ENCODE data around the gene GOLPH3.

DNA sequence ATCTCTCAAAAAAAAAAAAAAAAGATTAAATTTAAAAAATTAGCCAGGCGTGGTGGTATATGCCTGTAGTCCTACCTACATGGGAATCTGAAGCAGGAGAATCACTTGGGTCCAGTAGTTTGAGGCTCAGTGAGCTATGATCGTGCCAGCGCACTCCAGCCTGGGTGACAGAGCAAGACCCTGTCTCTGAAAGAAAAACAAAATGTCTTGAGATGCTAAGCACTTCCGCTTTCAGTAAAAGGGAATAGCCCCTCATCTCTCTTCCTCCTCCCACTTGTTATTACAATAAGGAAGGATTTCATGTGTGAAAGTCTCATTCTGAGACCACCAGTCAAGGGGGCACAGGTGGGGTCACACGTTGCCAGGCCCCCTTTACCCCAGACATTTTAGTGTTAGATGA is 79.4 kb downstream of the GOLPH3 start:
- no peak for TF ChIP-seq YY1 (IDR thresholded peaks at IDR 0.05; ENCODE audit: extremely low read depth, insufficient replicate concordance, low read depth, low read length)
- TF ChIP-seq EZH2 (IDR thresholded peaks at IDR 0.05): no peak
- TF ChIP-seq CEBPB (IDR thresholded peaks at IDR 0.05; ENCODE audit: low read depth): no peak
- no peak for TF ChIP-seq POLR2A (IDR thresholded peaks at IDR 0.05; ENCODE audit: borderline replicate concordance, extremely low read depth, insufficient read depth, insufficient read length)
- TF ChIP-seq RAD21 (IDR thresholded peaks at IDR 0.05; ENCODE audit: low read depth): no peak
- no peak for TF ChIP-seq EGR1 (IDR thresholded peaks at IDR 0.05; ENCODE audit: low read depth)
- no peak for TF ChIP-seq POLR2AphosphoS5 (IDR thresholded peaks at IDR 0.05; ENCODE audit: low read depth, low read length)
- TF ChIP-seq, protein P1, sequence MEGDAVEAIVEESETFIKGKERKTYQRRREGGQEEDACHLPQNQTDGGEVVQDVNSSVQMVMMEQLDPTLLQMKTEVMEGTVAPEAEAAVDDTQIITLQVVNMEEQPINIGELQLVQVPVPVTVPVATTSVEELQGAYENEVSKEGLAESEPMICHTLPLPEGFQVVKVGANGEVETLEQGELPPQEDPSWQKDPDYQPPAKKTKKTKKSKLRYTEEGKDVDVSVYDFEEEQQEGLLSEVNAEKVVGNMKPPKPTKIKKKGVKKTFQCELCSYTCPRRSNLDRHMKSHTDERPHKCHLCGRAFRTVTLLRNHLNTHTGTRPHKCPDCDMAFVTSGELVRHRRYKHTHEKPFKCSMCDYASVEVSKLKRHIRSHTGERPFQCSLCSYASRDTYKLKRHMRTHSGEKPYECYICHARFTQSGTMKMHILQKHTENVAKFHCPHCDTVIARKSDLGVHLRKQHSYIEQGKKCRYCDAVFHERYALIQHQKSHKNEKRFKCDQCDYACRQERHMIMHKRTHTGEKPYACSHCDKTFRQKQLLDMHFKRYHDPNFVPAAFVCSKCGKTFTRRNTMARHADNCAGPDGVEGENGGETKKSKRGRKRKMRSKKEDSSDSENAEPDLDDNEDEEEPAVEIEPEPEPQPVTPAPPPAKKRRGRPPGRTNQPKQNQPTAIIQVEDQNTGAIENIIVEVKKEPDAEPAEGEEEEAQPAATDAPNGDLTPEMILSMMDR (IDR thresholded peaks at IDR 0.05 in 2 of 3, conservative IDR thresholded peaks at IDR 0.05 in 1 of 3; ENCODE audit: borderline replicate concordance in 1 of 3, insufficient read depth in 1 of 3, low read depth in 2 of 3, low read length in 2 of 3): no peak
- no peak for TF ChIP-seq CBX3 (IDR thresholded peaks at IDR 0.05; ENCODE audit: low read depth)
- no peak for TF ChIP-seq ELF1 (IDR thresholded peaks at IDR 0.05; ENCODE audit: borderline replicate concordance, low read depth)
- TF ChIP-seq SP1 (IDR thresholded peaks at IDR 0.05; ENCODE audit: low read depth): no peak
- TF ChIP-seq, protein P2, sequence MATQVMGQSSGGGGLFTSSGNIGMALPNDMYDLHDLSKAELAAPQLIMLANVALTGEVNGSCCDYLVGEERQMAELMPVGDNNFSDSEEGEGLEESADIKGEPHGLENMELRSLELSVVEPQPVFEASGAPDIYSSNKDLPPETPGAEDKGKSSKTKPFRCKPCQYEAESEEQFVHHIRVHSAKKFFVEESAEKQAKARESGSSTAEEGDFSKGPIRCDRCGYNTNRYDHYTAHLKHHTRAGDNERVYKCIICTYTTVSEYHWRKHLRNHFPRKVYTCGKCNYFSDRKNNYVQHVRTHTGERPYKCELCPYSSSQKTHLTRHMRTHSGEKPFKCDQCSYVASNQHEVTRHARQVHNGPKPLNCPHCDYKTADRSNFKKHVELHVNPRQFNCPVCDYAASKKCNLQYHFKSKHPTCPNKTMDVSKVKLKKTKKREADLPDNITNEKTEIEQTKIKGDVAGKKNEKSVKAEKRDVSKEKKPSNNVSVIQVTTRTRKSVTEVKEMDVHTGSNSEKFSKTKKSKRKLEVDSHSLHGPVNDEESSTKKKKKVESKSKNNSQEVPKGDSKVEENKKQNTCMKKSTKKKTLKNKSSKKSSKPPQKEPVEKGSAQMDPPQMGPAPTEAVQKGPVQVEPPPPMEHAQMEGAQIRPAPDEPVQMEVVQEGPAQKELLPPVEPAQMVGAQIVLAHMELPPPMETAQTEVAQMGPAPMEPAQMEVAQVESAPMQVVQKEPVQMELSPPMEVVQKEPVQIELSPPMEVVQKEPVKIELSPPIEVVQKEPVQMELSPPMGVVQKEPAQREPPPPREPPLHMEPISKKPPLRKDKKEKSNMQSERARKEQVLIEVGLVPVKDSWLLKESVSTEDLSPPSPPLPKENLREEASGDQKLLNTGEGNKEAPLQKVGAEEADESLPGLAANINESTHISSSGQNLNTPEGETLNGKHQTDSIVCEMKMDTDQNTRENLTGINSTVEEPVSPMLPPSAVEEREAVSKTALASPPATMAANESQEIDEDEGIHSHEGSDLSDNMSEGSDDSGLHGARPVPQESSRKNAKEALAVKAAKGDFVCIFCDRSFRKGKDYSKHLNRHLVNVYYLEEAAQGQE (IDR thresholded peaks at IDR 0.05; ENCODE audit: low read depth): no peak
- TF ChIP-seq ZNF274 (IDR thresholded peaks at IDR 0.05; ENCODE audit: low read depth, low read length): no peak

All from HCT116 (cell line).